Left ventricle myocardium superior (tissue), 1 donor: Measurements from ENCODE around the gene UVSSA. TPM values are rescaled to one million over a fixed set of nuclear protein-coding genes. Genes with fewer than 3 reads are reported as not detected.

Source experiments
- ATAC-seq: fragments of 200-7000 bp; cut with Tn5 transposase; one replicate; pipeline ENCODE4 v1.9.1; 2020; ENCODE audit warnings: mild to moderate bottlenecking, moderate library complexity
- DNase-seq: peaks from one replicate; pipeline ENCODE4 v3.0.0-alpha.2; 2020
- intact Hi-C: fragments of 100-400 bp; cut with micrococcal nuclease; formaldehyde crosslinking; loops from one replicate; pipeline ENCODE4 v1.11.0; 2022
- long read RNA-seq: library from polyadenylated mRNA; unstranded; transcript quantifications from one replicate; pipeline ENCODE4 v2.0.0, GENCODE V29; 2021
- total RNA-seq: library from RNA; stranded (reverse); fragmentation: NEBNext Ultra II Directional; extraction: Animal tissue kit (Norgen Biotek cat#: 25700); gene quantifications from one replicate; pipeline ENCODE4 v1.2.1, GENCODE V29; 2021
- donor health status: DM: no; HTN: yes; CAD: no; lungs with severe emphysema.

UVSSA gene, protein sequence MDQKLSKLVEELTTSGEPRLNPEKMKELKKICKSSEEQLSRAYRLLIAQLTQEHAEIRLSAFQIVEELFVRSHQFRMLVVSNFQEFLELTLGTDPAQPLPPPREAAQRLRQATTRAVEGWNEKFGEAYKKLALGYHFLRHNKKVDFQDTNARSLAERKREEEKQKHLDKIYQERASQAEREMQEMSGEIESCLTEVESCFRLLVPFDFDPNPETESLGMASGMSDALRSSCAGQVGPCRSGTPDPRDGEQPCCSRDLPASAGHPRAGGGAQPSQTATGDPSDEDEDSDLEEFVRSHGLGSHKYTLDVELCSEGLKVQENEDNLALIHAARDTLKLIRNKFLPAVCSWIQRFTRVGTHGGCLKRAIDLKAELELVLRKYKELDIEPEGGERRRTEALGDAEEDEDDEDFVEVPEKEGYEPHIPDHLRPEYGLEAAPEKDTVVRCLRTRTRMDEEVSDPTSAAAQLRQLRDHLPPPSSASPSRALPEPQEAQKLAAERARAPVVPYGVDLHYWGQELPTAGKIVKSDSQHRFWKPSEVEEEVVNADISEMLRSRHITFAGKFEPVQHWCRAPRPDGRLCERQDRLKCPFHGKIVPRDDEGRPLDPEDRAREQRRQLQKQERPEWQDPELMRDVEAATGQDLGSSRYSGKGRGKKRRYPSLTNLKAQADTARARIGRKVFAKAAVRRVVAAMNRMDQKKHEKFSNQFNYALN
- total RNA-seq, result 5.9 TPM
- long read RNA-seq, partial matches to known transcripts, result 0 of 7 reads
- long read RNA-seq, other reads (novel, unspliced or antisense), result 7 of 7 reads

DNA sequence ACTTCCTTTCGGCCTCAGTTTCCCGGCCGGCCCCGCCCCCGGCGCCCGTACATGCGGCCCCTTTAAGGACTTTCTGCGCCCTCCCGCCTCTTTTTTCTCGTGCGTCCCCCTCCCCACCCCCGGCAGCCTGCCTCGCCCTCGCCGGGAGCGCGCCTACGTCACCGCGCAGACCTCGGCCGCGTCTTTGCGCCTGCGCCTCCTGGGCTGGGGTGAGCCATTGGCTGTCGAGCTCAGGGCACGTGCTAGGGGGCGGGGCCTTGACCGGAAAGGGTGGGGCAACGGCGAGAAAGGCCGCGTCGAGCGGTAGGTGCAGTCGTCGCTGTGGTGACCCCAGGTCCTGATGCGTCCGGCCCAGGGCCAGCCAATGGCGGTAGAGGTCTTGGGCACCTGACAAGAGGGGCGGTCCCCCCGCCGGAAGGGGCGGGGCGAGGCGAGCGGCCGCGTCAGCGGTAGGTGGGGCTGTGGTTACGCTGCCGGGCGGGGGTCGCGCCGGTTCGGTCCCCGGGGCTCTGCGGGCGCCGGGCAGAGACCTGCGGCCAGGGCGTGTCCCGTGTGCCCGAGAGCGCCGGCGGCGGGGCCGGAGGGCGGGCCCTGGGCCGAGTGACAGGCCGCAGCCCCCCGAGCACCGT lies at the start of gene UVSSA:
TSS of gene UVSSA (plus strand) at position 428 of the 629 bp plus-strand sequence. CDS start 884 bp downstream, outside the sequence.
- peak; percentile 100 for DNase-seq
- intact Hi-C loops, result no loop called here

DNA sequence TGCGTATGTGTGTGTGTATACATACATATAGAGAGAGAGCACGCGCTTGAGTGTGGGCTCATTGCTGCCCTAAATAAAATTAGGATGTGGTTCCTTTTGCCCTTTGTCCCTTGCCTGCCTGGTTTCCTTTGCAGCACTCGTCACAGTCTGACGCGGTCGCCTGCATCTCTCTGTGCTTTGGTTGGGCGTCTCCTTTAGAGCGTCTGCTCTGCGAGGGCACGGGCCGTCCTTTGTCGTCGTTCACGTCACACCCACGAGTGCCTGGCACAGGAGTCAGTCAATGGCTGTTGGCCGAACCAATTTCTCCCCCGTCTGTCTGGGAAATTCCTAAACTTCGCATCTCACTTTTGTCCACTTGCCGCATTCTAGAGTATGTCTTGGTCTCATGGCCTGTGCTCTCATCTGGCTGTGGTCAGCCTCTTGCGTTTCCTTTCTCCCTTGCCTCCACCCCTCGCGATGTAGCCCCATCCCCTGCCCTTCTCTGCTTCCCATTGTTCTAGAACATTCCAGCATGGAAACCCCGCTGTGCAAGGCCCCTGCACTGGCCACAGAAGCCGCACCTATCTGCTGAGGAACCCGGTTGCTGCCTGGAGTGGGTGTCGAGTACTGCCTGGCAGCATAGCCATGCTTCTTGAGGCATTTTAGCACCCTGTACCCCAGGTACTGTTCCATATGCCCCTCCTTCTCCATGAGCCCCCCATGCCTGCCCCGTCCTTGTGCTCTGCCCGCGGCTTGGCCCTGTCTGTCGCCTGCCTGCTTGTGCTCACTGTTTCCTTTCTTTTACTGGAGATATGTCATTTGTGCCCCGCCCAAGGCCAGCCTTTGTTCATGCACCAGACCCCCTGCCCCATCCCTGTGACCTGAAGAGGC lies 49.3 kb upstream of the UVSSA start:
- DNase-seq (no peak), ATAC-seq (no peak)
- intact Hi-C loops, result no loop called here

More for the DNA sequence above, at the start of gene UVSSA:
- peak; percentile 96 for ATAC-seq

DNA sequence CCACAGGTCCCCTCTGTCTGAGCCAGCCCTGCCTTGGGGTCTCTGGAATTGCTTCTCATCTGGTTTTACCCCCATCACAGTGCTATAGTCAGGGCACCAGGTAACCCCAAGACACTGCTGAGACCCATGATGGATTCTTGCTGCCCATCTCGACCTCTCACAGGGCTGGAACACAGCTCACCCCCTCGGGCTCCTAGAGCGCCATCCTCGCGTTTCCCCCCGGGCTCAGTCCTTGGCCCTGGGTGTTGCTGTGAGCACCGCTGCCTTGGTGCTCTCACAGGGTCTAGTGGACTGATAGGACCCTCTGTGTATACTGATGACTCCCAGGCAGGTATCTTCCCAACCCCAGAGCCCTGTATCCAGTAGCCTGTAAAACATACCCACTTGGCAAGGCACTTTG lies 48.5 kb upstream of the UVSSA start:
- DNase-seq (no peak), ATAC-seq (no peak)
- intact Hi-C loops, result no loop called here

DNA sequence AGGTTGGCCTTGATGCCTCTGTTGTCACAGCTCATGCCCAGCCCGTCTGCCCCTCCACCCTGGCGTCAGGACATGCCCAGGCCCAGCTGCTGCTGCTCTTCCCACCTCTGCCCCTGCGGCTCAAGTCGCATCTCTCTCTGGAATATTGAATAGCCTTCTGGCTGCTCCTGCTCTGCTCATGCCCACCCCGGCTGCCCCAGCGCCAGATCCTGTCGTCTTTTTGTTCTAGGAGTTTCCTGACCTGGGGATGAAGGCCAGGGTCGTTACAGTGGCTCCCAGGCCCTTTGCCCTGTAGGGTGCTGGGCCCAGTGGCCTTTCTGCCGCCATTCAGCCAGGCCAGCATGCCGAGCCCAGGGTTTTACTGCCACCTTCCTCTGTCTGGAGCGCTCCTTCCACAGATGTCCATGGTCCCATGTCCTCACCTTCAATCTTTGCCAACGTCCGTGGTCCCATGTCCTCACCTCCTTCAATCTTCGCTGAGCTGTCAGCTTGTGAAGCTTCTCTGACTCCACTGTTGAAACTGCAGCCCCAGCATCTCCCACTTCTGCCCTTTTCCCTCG lies 47.6 kb upstream of the UVSSA start:
- ATAC-seq (no peak), DNase-seq (no peak)
- intact Hi-C loops, result no loop called here

DNA sequence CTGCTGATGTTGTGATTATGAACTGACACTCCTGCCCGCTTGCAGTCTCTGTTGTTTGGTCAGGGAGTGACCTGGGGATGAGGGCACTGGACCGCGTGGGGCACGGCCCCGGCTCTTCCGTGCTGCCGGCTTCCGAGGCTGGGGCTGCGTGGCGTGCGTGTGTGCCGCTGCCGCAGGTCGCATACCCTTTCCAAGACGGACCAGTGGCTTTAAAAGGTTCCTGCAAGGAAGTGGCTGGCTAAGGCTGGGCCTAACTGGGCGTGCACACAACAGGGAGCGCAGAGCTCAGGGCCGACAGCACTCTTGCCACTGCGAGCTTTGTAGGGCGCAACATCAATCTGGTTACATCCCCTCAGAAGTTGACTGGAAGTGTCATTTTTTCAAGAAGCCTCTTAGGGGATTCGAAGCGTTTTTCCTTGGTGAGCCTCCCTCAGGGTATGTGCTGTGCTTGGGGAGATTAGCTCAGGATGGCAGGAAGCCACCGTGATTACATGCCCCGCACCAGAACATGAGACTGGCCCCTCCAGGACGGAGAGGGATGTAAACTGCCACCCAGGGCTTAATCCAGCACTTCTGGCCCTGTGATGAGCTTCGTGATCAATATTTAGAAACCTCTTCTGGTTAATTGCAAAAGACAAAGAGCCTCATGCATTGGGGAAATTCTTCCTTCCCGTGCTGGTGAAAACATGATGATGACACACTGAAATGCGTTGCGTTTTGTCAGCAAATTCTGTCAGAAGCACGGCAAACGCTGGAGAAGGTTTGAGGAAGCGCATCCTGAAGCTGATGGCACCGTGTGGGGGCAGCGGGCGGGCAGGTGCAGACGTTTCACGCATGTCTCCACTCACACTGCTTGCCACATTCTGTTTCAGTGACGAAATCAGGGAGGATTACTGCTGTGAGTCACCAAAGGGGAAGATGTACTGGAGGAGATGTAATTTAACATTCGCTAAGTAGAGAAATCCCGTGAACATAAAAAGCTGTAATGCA lies 46.2 kb upstream of the UVSSA start:
- peak; percentile 55 for DNase-seq
- ATAC-seq, result peak; percentile 42
- intact Hi-C loops, result no loop called here

DNA sequence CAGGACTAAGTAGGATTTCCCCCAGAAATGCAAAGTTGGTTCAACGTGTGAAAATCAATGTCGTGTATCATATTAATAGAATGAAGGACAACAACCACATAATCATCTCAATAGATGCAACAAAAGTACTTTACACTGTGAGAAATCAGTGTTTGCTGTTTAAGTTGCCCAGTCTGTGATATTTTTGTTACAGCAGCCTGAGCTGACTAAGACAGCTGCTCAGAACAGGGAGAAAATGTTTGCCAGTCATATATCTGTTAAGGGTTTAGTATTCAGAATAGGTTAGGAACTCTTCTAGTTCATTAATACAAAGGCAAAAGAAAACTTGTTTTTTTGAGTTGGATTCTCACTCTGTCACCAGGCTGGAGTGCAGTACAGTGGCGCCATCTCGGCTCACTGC lies 44.8 kb upstream of the UVSSA start:
- ATAC-seq, result no peak
- DNase-seq, result no peak
- intact Hi-C loops, result no loop called here

DNA sequence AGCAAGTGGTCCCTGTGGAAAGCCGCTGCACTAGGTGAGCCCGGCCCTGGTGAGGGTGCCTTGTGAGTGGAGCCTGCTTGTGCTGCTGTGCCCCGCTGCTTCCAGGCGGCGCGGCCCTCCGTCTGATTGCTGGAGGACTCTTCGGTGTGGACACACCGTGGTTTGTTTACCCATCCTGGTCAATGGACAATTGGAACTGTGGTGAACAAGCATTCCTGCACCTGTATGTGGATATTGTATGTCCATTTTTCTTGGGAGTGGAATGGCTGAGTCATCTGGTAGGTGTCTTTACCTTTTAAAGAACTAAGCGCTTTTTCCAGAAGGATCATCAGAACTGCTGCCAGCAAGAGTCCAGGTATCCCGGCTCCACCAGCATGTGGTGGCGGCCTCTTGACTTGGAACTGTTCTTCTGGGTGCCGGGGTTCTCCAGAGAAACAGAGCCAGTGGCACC lies 41.7 kb upstream of the UVSSA start:
- intact Hi-C loops, result no loop called here
- ATAC-seq, result no peak
- no peak for DNase-seq

DNA sequence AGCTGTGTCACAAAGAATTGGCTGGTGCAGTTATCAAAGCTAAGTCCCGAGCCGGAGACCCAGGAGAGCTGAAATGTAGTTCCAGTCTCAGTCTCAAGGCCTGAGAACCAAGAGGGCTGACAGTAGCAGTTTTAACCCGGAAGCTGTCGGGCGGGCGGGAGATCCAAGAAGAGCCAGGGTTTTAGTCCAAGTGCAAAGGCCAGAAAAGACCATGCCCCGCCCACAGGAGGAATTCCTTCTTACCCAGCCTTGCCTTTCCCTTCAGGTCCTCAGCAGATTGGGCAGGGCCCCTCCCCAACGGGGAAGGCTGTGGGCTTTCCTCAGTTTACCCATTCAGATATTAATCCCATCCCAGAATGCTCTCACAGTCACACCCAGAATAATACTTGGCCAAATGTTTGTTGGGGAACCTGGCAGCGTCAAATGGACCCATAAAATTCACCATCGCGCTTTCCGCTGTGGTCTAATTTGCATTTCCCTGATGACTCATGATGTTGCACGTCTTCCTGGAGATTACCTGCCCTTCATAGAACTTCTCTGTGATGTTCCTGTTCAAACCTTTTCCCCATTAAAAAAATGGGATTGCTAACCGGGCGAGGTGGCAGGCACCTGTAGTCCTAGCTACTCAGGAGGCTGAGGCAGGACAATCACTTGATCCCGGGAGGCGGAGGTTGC lies 41.1 kb upstream of the UVSSA start:
- intact Hi-C loops, result no loop called here
- DNase-seq, result no peak

DNA sequence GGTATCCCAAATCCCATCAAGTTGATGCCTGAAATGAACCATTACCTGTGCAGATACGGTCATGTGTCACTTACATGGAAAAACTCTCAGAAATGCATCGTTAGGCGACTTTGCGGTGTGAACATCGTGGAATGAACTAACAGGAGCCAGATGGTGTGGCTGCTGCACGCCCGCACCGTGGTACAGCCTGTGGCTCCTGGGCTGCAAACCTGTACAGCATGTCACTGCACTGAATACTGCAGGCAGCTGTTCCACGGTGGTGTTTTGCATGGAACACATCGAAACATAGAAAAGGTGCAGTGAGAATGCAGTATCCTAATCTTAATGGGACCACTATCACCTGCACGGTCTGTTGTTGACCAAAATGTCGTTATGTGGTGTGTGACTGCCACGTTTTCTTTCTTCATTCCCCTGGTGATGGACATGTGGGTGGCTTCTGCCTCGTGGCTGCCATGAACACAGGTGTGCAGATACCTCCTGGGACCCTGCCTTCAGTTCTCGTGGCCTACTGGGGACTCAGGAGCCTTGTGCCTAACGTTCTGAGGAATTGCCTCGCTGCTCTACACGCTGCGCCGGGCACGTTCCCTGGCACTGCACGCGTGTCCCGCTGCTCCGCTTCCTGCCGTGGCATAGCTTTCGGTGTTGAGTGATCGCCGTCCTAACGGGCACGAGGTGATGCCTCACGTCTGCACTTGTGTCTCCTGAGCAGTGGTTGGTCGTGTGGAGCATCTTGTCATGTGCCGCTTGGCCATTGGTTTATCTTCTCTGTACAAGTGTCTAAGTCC lies 38.9 kb upstream of the UVSSA start:
- intact Hi-C loops, result no loop called here
- ATAC-seq (no peak), DNase-seq (no peak)

More for the DNA sequence above, 41.1 kb upstream of the UVSSA start:
- ATAC-seq, result no peak

DNA sequence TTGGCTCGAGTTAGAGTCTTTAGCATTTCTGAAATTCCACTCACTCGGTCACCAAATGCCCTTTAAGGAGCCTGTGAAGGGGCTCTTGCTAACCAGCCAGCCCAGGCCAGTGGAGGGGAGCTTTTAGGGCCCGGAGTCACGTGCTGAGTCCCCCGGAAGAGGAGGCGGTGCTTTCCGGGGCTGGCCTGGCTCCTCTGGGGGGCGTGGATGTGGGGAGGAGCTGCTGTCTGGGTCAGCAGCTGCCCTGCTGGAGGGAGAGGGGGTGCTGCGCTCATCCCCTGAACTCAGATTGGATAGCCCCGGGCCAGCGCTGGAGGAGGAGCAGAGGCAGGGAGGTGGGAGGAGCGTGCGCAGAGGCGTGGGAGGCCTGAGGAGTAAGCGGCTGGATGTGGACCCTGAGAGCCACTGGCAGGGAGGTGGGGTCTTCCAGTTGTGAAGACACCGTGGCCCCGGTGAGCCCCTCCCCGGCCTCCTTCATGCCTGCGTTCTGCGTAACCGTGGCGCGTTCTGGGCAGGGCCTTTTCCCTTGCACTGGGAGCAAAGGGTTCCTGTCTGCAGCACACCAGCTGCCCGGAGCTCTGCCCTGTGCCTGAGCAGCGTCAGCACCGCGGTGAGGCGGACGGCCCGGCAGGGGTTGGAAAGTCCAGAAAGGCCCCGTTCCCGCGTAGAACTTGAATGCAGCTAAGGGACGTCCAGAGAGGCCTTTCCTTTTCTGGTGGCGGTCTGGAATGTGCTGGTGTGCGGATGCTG lies 37.6 kb upstream of the UVSSA start:
- peak; percentile 97 for ATAC-seq
- DNase-seq, result peak; percentile 91
- intact Hi-C loops, result no loop called here

DNA sequence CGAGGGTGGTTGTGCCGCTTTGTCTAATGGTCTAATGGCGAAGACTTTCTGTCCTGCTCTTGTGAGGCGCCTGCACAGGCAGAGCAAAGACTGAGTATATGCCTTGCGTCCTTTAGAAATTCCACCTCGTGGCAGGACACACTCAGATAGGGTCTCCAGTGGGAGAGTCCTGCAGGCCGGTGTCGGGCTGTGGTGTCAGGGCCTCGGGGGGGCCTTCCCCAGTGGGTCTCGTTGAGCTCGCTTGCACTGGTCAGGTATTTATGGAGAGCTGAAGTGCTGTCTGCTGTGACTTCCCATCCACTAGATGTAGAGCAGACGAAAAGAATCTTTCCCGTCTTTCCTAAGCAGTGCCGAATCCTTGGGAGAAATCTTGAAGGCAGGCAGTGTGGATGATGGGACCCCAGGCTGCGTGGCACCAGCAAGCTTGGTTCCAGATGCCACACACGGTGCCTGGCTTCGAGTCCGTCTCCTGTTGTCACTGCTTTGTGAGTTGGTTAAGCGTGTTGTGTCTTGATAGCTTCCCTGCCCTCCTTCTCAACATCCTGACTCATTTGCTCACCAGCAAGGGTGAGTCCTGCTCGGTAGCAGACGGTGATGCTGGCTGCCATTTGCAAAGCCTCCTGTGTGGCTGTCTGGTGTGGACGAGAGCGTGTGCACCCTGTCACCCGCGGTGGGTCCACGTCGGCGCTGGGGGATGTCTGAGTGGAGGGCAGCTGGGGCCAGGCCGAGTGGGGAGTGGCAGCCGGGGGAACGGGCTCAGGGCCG lies 36.8 kb upstream of the UVSSA start:
- peak; percentile 18 for DNase-seq

DNA sequence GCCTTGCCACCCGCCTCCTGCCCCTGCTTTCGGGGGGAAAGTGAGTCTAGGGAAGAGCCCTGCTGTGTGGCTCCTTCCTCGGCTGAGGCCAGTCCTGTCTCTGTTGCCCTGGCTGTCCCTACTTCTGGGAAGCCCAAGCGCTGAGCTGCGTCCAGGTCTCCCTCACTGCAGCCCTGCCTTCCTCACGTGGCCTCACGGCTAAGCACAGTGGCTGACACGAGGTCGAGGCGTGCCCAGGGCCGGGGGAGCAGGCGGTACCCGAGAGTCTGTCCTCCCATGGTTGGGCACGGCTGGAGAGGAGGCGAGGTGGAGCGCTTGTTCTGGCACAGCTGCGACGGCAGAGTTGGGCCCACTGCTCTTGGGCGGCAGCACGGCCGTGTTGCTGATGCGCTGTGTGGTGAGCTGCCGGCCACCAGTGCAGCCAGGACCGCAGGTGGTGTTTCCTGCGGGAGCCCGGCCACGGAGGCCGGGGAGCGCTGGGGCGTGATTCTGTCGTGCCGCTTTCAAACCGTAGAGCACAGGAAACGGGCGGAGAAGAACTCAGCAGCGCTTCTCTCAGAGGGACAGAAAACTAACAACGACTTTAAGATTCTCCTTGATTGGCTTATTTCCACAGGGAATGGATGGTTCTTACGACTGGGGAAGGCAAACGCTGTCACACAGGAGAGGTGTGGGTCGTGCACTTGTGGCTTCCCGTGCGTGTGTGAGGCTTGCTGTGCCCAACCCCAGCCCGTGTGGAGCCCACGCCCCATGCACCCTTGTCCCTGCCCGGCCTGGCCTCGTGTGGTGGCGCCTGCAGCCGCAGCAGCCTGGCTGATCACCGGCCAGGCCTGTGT lies 36.0 kb upstream of the UVSSA start:
- ATAC-seq, result no peak
- intact Hi-C loops, result no loop called here
- DNase-seq, result no peak

More for the DNA sequence above, 36.8 kb upstream of the UVSSA start:
- intact Hi-C loops, result no loop called here
- no peak for ATAC-seq

DNA sequence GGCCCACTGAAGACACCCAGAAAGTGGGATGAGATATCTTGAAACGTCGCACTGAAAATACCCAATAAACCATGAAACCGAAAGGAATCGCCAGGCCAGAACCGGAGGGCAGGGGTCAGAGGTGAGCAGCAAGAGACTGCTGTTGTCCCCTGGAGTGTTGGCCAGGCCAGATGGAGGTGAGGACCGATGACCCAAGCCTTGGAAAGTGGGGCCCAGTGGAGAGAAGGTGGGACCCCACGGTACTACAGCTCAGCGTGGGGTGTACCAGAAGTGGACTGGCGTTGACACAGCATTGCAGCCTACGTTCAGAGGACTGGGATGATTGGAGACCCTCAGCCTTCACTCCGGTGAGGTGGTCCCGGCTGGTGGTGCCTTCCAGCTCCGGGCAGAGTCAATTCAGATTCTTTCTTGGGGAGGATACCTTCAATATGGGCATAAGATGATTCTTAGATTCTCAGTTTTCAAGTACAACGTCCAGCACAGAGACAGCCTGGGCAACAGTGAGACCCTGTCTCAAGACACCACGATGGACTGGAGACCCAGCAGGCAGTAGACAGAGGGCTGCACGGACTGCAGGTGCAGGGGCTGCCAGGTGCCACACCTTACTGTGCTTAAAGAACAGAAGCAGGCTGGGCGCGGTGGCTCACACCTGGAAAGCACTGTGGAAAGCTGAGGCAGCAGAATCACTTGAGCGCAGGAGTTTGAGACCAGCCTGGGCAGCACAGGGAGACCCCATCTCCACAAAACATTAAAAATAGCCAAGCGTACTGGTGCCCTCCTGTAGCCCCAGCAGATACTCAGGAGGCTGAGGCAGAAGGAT lies 34.0 kb upstream of the UVSSA start:
- DNase-seq, result no peak
- intact Hi-C loops, result no loop called here
- ATAC-seq, result no peak
